ENCODE results near the gene THSD7A.
"Not testable (repeated sequence)": the region's sequence is repeated elsewhere in the genome, so short reads cannot be mapped to it uniquely, and the experiment has no call there.

THSD7A gene

DNA sequence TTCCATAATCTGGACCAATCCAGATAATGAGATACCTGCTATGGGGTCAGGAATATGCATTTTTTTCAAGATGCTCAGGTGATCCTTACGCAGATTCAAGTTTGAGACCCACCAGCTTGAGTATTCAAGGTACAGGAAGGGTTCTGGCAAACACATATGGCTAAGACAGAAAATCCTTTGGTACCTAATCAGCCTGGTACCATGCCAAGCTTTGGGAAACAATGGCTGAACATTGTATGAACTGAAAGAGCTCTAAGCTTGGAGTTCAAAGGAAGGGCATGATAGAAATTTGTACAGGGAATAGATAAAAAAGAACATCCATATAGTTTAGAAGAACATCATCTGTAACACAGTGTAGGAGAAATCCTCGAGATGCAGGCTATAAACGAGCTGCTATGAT, 382.7 kb downstream of the THSD7A start:
- no peak overlapping the region for H3K4me3 ChIP-seq (ENCODE audit: low read depth, low read length)
- DNase-seq (ENCODE audit: low read depth) = no peak
- TF ChIP-seq, protein P1, sequence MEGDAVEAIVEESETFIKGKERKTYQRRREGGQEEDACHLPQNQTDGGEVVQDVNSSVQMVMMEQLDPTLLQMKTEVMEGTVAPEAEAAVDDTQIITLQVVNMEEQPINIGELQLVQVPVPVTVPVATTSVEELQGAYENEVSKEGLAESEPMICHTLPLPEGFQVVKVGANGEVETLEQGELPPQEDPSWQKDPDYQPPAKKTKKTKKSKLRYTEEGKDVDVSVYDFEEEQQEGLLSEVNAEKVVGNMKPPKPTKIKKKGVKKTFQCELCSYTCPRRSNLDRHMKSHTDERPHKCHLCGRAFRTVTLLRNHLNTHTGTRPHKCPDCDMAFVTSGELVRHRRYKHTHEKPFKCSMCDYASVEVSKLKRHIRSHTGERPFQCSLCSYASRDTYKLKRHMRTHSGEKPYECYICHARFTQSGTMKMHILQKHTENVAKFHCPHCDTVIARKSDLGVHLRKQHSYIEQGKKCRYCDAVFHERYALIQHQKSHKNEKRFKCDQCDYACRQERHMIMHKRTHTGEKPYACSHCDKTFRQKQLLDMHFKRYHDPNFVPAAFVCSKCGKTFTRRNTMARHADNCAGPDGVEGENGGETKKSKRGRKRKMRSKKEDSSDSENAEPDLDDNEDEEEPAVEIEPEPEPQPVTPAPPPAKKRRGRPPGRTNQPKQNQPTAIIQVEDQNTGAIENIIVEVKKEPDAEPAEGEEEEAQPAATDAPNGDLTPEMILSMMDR (IDR thresholded peaks at IDR 0.05; ENCODE audit: control insufficient read depth, extremely low read depth, insufficient read depth) = no peak

DNA sequence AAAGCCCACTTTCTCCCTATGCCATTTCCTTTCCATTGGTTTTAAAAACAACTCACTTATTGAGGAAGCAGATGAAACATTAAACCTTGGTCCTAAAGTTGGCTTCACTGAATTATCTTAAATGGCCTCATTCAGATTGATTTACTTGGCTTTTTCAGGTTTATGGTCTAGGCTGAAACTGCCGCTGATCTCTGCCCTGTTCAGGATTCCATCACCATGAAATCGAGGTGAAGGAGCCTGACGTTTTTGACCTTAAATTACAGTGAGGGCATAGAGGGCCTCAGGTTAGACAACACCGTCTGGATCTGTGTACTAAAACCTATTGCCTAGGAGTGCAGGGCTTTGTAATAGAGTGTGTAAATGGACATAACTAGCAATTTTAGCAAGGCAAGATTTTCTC, 383.7 kb downstream of the THSD7A start:
- no peak overlapping the region for H3K4me3 ChIP-seq (ENCODE audit: low read depth, low read length)
- no peak for DNase-seq (ENCODE audit: low read depth)
- TF ChIP-seq, protein P1 (IDR thresholded peaks at IDR 0.05; ENCODE audit: control insufficient read depth, extremely low read depth, insufficient read depth) = no peak

DNA sequence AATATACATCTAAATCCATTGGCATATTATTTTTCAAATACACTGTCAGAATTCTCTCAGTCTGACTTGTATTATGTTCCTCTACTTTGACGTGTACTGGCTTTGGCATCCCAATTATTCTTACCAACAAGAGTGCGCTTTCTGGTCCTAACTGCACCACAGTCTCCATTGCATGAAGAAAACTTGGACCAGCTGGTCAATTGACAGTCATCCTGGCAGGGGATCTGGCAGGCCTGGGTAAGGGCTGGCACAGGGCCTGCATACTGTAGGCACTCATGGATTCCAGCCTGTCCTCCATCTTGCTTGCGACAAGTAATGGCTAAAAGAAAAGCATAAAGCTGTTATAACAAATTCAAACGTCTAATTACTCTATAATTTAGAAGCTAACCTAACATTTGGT, 384.9 kb downstream of the THSD7A start:
- TF ChIP-seq, protein P1 (IDR thresholded peaks at IDR 0.05; ENCODE audit: control insufficient read depth, extremely low read depth, insufficient read depth) = no peak
- no peak for DNase-seq (ENCODE audit: low read depth)
- no peak overlapping the region for H3K4me3 ChIP-seq (ENCODE audit: low read depth, low read length)

DNA sequence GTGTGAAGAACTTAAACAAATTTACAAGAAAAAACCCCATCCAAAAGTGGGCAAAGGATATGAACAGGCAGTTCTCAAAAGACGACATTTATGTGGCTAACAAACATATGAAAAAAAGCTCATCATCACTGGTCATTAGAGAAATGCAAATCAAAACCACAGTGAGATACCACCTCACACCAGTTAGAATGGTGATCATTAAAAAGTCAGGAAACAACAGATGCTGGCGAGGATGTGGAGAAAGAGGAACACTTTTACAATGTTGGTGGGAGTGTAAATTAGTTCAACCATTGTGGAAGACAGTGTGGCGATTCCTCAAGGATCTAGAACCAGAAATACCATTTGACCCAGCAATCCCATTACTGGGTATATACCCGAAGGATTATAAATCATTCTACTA, 388.1 kb downstream of the THSD7A start:
- H3K4me3 ChIP-seq (ENCODE audit: low read depth, low read length); DNase-seq (ENCODE audit: low read depth): not testable (repeated sequence)

DNA sequence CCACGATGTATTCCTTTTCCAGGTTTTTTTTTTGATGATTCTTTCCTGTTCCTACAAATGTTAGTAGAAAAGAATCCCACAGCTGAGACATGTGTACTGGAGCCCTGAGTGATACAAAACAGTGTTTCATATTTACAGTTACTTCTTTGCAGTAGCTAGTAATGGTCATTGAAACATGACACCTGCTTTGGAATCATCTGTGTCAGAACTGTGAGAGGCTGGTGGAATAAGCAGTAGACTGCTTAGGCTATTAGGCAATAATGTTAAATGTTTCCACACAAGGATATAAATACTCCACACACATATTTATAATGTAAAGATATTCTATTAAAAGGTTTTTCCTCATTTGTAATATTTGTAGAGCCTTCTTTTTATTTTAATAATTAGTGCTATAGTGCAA, 394.0 kb downstream of the THSD7A start:
- TF ChIP-seq, protein P1 (IDR thresholded peaks at IDR 0.05; ENCODE audit: control insufficient read depth, extremely low read depth, insufficient read depth) = no peak
- no peak for DNase-seq (ENCODE audit: low read depth)
- no peak overlapping the region for H3K4me3 ChIP-seq (ENCODE audit: low read depth, low read length)

DNA sequence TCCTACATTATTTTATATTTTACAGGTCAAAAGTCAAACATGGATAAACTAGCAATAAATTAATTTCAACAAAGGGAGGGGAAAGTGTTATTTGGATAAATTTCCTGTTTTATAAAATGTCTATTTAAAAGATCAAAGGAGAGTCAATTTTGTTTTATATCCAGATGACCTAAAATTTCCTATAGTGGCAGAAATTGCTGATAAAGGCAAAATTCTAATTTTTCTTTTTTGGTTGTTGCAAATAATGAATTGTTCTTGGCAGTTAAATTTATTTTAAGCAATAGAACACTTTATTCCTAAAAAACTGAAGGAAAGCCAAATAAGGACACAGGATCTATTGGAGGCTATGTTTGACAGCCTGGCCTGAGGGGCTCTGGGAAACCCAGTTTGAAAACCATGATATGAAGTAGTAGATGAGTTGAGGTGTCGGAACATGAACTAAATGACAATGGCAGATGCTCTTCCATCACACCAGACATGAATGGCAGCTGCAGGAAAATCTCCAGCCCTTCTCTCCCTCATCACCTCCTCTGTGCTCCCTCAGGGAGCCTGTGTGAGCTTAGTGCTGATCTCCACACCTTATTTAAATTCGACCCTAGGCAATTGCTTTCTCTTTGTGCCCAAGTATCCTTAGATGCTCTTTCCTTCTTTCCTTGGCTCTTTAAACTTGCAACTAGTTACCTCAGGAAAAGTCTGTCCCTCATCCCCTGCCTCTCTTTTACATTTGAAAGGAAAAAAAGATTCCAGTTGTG, 395.0 kb downstream of the THSD7A start:
- TF ChIP-seq, protein P1 (IDR thresholded peaks at IDR 0.05; ENCODE audit: control insufficient read depth, extremely low read depth, insufficient read depth) = no peak
- H3K4me3 ChIP-seq (ENCODE audit: low read depth, low read length) = no peak overlapping the region
- DNase-seq (ENCODE audit: low read depth) = no peak

DNA sequence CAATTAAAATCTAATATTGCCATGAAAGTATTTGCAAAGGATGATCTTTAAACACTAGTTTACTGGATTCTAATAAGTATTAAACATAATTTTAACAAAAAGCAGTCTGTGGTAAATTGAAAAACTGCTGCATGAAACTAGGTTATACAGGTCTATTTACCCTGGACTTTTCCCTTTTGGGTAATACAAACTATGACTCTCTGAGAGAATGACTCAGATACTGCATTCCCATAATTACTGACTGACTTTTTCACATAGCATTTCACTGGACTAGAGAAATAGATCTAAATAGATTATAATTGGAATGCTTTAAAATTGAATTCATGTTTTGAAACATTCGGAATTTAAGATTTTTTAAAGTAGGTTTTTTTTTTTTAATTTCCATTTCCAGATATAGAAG, 395.7 kb downstream of the THSD7A start:
- DNase-seq (ENCODE audit: low read depth) = no peak
- TF ChIP-seq, protein P1 (IDR thresholded peaks at IDR 0.05; ENCODE audit: control insufficient read depth, extremely low read depth, insufficient read depth) = no peak
- no peak overlapping the region for H3K4me3 ChIP-seq (ENCODE audit: low read depth, low read length)

All from LNCaP clone FGC (cell line).